Lung (tissue), 12 donors: Measurements from ENCODE around the gene ZBTB7B. TPM values are rescaled to one million over a fixed set of nuclear protein-coding genes. Genes with fewer than 3 reads are reported as not detected.
A peak's percentile ranks its signal among the peaks of the same experiment; 100 is the strongest.

Experiments used
- ATAC-seq: fragments of 200-7000 bp; cut with Tn5 transposase; one replicate; pipeline ENCODE4 v1.9.1; 2020; ENCODE audit warnings: moderate number of reproducible peaks; ENCODE audit not compliant: insufficient read depth, low FRiP score
- DNase-seq, 3 donors: peaks; one replicate each; pipeline ENCODE4 v3.0.0-alpha.2; 2013 to 2017
- H3K27ac ChIP-seq, 2 donors: one replicate each; pipeline ENCODE4 v1.5.1; 2013; ENCODE audit warnings: mild to moderate bottlenecking in 2 of 2, moderate library complexity in 2 of 2, control low read depth in 1 of 2, inconsistent platforms in 1 of 2, low read depth in 1 of 2, low read length in 1 of 2
- H3K27me3 ChIP-seq, 3 donors: one replicate each; pipeline ENCODE4 v1.5.1; 2013; ENCODE audit warnings: low read length in 2 of 3; ENCODE audit not compliant: control insufficient read depth in 3 of 3, insufficient read depth in 3 of 3
- H3K36me3 ChIP-seq, 4 donors: one replicate each; pipeline ENCODE4 v1.5.1; 2013; ENCODE audit warnings: low read length in 4 of 4, mild to moderate bottlenecking in 1 of 4, moderate library complexity in 1 of 4; ENCODE audit not compliant: control insufficient read depth in 4 of 4, insufficient read depth in 4 of 4
- H3K4me1 ChIP-seq, 5 donors: one replicate each; pipeline ENCODE4 v1.5.1; 2013; ENCODE audit warnings: low read length in 5 of 5, mild to moderate bottlenecking in 2 of 5, moderate library complexity in 1 of 5; ENCODE audit not compliant: control insufficient read depth in 5 of 5, insufficient read depth in 5 of 5
- H3K4me3 ChIP-seq: one replicate; pipeline ENCODE4 v1.5.1; 2013; ENCODE audit warnings: mild to moderate bottlenecking, control low read depth, moderate library complexity
- H3K9ac ChIP-seq, 2 donors: one replicate each; pipeline ENCODE4 v1.5.1; 2013; ENCODE audit warnings: low read length in 2 of 2, control low read depth in 1 of 2; ENCODE audit not compliant: insufficient read depth in 1 of 2
- H3K9me3 ChIP-seq, 4 donors: one replicate each; pipeline ENCODE4 v1.5.1; 2013; ENCODE audit warnings: low read length in 3 of 4, mild to moderate bottlenecking in 1 of 4, moderate library complexity in 1 of 4; ENCODE audit not compliant: control insufficient read depth in 4 of 4, insufficient read depth in 3 of 4
- WGBS, 2 donors: extraction: QIAGEN DNeasy Blood & Tissue Kit; methylation state at CpG; one replicate each; pipeline ENCODE4 v1.1.7; 2013; 5-methylcytosine and 5-hydroxymethylcytosine counted together
- polyA plus RNA-seq, 2 donors: library from polyadenylated mRNA; stranded (reverse); fragments of 200-250 nt; gene quantifications; one replicate each; pipeline ENCODE4 v1.2.1, GENCODE V29; 2013
- total RNA-seq, 2 donors: library from RNA; depleted of rRNA in 1 of 2; stranded (reverse); fragments of >200 nt in 1 of 2; gene quantifications; one replicate each; pipeline ENCODE4 v1.2.1, GENCODE V29; 2014 to 2021
- TF ChIP-seq, protein P1 (sequence below): IDR thresholded peaks from 2 replicates; pipeline ENCODE4 v1.5.1; 2012; ENCODE audit warnings: mild to moderate bottlenecking; ENCODE audit errors: control extremely low read depth, extremely low read depth
- donor health status: control.
- donor health status: control.
- donor health status: Bipolar disorder and iron deficiency.
- donor health status: healthy.
- donor health status: DM: yes; HTN: yes; CAD: no.

The ZBTB7B gene
- total and polyA plus RNA-seq, 4 donors = 41.9 to 83.3 (median 55.2) TPM

DNA sequence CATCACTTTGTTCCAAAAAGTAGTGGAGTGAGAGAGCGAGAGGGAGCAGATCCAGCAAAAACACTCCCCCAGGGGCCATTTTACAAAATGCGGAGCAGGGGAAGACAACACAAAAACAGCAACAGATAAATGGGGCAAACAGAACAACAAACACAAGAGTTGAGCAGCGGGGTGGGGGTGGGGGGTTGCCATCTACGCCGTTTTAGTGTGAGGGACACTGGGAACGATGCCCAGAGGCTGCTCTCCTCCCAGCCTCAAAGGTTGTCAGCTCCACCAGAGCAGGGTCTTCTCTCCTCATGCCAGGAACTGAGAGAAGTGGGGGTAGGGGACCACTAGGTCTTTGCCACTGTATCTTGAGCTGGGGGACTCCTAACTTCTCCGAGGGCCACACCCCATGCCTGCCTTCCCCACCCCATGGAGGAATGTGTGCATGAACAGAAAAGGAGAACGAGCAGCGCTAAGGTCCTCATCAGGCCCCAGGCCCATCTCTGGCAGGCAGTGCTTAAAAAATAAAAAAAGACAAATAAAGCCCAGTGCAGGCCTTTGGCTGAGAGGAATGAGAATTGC is 45.4 kb upstream of the ZBTB7B start:
- DNase-seq (no peak), ATAC-seq (no peak)
- Histone ChIP-seq H3K4me1 (peaks cover 10 to 35% (median 22%) of the 10 kb centered on the region in 5 donors), H3K36me3 (peaks cover 0 to 9% (median 8%) of the 10 kb centered on the region in 4 donors), H3K9ac (peak overlapping the region in 1 of 2 donors; percentile 38), H3K27ac (peak overlapping the region in 1 of 2 donors; percentile 1), H3K9me3 (no peaks in the 10 kb centered on the region), H3K27me3 (no peaks in the 10 kb centered on the region), H3K4me3 (no peak overlapping the region)
- TF ChIP-seq, protein P1, sequence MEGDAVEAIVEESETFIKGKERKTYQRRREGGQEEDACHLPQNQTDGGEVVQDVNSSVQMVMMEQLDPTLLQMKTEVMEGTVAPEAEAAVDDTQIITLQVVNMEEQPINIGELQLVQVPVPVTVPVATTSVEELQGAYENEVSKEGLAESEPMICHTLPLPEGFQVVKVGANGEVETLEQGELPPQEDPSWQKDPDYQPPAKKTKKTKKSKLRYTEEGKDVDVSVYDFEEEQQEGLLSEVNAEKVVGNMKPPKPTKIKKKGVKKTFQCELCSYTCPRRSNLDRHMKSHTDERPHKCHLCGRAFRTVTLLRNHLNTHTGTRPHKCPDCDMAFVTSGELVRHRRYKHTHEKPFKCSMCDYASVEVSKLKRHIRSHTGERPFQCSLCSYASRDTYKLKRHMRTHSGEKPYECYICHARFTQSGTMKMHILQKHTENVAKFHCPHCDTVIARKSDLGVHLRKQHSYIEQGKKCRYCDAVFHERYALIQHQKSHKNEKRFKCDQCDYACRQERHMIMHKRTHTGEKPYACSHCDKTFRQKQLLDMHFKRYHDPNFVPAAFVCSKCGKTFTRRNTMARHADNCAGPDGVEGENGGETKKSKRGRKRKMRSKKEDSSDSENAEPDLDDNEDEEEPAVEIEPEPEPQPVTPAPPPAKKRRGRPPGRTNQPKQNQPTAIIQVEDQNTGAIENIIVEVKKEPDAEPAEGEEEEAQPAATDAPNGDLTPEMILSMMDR = no peak
- WGBS, 2 donors = 60 to 64% methylated on average over 9 of the region's 9 CpGs

DNA sequence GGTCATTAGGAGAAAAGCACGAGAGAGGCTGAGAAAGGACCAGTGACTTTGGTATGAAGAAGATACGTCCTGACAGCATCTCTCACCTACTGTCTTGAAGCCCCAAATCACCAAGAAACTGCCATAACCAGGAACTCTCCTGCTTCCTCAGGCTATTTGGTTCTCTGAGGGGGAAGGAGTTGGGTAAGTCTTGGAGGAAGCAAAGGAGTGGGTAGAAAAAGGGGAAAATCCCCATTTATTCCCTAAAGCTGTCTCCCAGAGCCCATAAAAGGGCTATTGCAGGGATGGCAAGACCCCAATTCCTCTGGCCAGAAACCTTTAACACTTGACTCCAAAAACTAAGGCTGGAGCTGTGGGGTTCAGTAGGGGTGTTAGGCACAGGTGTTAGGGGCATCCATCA is 44.6 kb upstream of the ZBTB7B start:
- 85 to 96% methylated on average over 2 of the region's 2 CpGs for WGBS, 2 donors
- Histone ChIP-seq H3K4me1 (peaks cover 12 to 44% (median 22%) of the 10 kb centered on the region in 5 donors), H3K9ac (no peak overlapping the region), H3K36me3 (peaks cover 0 to 11% (median 9%) of the 10 kb centered on the region in 4 donors), H3K4me3 (no peak overlapping the region), H3K9me3 (no peaks in the 10 kb centered on the region), H3K27me3 (no peaks in the 10 kb centered on the region), H3K27ac (no peak overlapping the region)
- no peak for ATAC-seq
- TF ChIP-seq, protein P1 = no peak
- no peak for DNase-seq

DNA sequence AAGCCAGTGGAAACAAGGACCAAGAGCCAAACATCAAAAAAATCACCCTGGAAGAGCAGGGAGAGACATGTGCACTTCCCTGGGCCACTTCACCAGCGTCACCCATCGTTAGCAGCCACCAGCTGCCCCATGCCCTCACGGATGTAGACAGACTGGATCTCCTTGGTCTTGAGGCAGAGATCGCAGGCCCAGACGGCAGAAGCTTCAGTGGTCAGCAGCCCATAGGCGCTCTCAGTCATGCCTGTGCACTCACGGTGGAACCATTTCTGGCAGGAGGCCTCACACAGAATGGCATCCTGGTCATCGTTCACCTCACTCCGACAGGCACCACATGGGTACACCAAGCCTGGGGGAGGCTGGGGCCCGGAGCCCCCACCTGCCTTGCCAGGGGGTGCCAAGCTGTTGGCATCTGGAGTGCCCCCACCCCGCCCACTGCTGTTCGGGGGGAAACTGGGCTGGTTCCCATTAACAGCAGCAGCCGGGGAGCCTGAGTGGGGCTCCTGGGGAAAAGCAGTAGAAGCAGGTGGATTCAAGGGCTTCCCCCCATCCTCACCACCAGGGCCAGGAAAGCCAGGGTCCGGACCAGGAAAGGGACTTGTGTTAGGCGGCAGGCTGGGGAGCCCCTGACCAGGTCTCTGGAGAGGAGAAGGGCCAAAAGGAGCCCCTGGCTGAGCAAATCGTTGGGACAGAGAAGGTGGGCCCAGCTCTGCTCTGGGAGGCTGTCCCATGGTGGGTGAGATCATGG is 43.7 kb upstream of the ZBTB7B start:
- H3K9ac ChIP-seq = no peak overlapping the region
- no peaks in the 10 kb centered on the region for H3K9me3 ChIP-seq
- peaks cover 8 to 47% (median 24%) of the 10 kb centered on the region in 5 donors for H3K4me1 ChIP-seq
- H3K27me3 ChIP-seq = no peaks in the 10 kb centered on the region
- H3K36me3 ChIP-seq = peaks cover 0 to 17% (median 13%) of the 10 kb centered on the region in 4 donors
- ATAC-seq = no peak
- TF ChIP-seq, protein P1 = no peak
- no peak for DNase-seq
- no peak overlapping the region for H3K27ac ChIP-seq
- H3K4me3 ChIP-seq = no peak overlapping the region
- WGBS, 2 donors = 92 to 94% methylated on average over 16 of the region's 16 CpGs
